Fibroblast of lung (primary cell): ENCODE results near the gene DNAJC18.

Experiments used
- EZH2 ChIP-seq: IDR thresholded peaks from 2 replicates; pipeline ENCODE4 v1.5.1; 2012; ENCODE audit warnings: low read length, control low read depth, mild to moderate bottlenecking; ENCODE audit errors: missing control alignments
- TF ChIP-seq, protein P1 (sequence below), 2 donors: IDR thresholded peaks in 1 of 2; conservative IDR thresholded peaks in 1 of 2; 1 replicate in 1 of 2; 2 replicates in 1 of 2; pipeline ENCODE4 v1.5.1; 2011 to 2012; ENCODE audit warnings: low read length in 2 of 2, control low read depth in 1 of 2, inconsistent platforms in 1 of 2, low read depth in 1 of 2, mild to moderate bottlenecking in 1 of 2

DNA sequence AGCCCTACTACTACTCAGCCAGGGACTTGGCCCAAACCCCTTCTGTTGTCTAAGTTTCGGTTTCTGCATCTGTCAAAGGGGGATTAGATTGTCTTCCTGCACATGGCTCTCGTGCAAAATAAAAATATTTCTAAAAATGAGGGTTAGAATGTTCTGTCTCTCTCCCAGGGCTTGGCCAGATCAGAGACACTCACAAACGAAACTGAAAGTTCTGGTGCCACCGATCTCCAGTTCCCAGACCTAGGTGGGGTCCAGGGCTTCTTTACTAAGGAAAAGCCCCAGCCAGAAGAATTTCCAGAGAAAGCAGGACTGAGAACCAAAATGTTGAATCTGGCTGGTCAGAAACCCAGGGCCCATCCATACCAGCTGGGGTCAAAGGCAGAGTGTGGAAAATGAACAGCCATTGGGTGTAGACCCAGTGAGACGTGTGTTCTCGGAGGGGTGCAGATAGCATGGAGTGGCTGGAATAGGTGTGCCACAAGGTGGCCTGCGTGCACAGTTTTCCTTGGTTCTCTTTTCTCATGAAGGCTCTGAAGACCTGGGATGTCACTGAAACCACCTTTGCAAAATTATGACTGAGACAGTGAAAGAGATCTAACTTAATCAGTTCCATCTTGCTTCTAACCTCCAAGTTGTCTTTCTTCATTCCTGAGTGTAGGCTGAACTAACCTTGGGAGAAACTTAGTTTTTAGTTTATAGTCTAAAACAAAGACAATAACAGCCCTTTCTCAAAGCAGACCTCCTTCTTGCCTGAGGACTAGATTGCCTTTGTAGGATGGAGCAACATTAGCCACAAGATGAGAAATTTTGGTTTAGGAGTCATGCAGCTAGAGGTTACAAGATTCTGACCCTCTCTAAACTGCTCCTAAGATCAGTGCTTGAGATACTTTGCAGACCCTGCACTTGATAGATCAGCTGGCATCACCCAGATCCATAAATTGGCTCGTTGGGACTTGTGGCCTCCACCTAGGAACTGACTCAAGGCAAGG, 54.0 kb downstream of the DNAJC18 start:
- TF ChIP-seq, protein P1, sequence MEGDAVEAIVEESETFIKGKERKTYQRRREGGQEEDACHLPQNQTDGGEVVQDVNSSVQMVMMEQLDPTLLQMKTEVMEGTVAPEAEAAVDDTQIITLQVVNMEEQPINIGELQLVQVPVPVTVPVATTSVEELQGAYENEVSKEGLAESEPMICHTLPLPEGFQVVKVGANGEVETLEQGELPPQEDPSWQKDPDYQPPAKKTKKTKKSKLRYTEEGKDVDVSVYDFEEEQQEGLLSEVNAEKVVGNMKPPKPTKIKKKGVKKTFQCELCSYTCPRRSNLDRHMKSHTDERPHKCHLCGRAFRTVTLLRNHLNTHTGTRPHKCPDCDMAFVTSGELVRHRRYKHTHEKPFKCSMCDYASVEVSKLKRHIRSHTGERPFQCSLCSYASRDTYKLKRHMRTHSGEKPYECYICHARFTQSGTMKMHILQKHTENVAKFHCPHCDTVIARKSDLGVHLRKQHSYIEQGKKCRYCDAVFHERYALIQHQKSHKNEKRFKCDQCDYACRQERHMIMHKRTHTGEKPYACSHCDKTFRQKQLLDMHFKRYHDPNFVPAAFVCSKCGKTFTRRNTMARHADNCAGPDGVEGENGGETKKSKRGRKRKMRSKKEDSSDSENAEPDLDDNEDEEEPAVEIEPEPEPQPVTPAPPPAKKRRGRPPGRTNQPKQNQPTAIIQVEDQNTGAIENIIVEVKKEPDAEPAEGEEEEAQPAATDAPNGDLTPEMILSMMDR (conservative IDR thresholded peaks at IDR 0.05 in 1 of 2, IDR thresholded peaks at IDR 0.05 in 1 of 2; ENCODE audit: low read depth in 1 of 2, low read length in 2 of 2), result no peak
- no peak for TF ChIP-seq EZH2
